H9 (cell line): ENCODE data around the gene UQCRHL. TPM values are rescaled to one million over a fixed set of nuclear protein-coding genes. Genes with fewer than 3 reads are reported as not detected.
A peak's percentile ranks its signal among the peaks of the same experiment; 100 is the strongest.

ENCODE experiments used
- DNase-seq: peaks from one replicate; pipeline ENCODE4 v3.0.0-alpha.2; 2017
- H2AFZ ChIP-seq: one replicate; pipeline ENCODE4 v1.6.1; 2013; ENCODE audit warnings: mild to moderate bottlenecking, low read length, control low read depth, moderate library complexity
- H2AK5ac ChIP-seq: 2 replicates; pipeline ENCODE4 v1.6.1; 2013; ENCODE audit warnings: low read length, control low read depth, mixed read lengths; ENCODE audit not compliant: insufficient read length
- H2BK120ac ChIP-seq: one replicate; pipeline ENCODE4 v1.6.1; 2013; ENCODE audit warnings: low read depth, mild to moderate bottlenecking, low read length, control low read depth, inconsistent platforms; ENCODE audit not compliant: poor library complexity, severe bottlenecking
- H2BK12ac ChIP-seq: 2 replicates; pipeline ENCODE4 v1.6.1; 2013; ENCODE audit warnings: low read length, control low read depth, mixed read lengths, low read depth; ENCODE audit not compliant: insufficient read length
- H2BK15ac ChIP-seq: 2 replicates; pipeline ENCODE4 v1.6.1; 2013; ENCODE audit warnings: low read depth, low read length, control low read depth
- H2BK20ac ChIP-seq: one replicate; pipeline ENCODE4 v1.6.1; 2013; ENCODE audit warnings: low read depth, mild to moderate bottlenecking, low read length, control low read depth, inconsistent platforms; ENCODE audit not compliant: poor library complexity, severe bottlenecking
- H2BK5ac ChIP-seq: 2 replicates; pipeline ENCODE4 v1.6.1; 2013; ENCODE audit warnings: low read length, control low read depth, mixed read lengths; ENCODE audit not compliant: insufficient read length
- H3K14ac ChIP-seq: 2 replicates; pipeline ENCODE4 v1.6.1; 2013; ENCODE audit warnings: low read length, control low read depth; ENCODE audit not compliant: insufficient read depth
- H3K18ac ChIP-seq: 2 replicates; pipeline ENCODE4 v1.6.1; 2013; ENCODE audit warnings: low read depth, mild to moderate bottlenecking, mixed read lengths, low read length, control low read depth; ENCODE audit not compliant: insufficient read length
- H3K23ac ChIP-seq: 2 replicates; pipeline ENCODE4 v1.6.1; 2013; ENCODE audit warnings: low read length, control low read depth, mixed read lengths, low read depth; ENCODE audit not compliant: insufficient read length
- H3K23me2 ChIP-seq: 2 replicates; pipeline ENCODE4 v1.6.1; 2013; ENCODE audit warnings: low read depth, mild to moderate bottlenecking, mixed read lengths, low read length, control low read depth; ENCODE audit not compliant: insufficient read length, poor library complexity, severe bottlenecking
- H3K27ac ChIP-seq: 2 replicates; pipeline ENCODE4 v1.5.1; 2013; ENCODE audit warnings: low read length, control low read depth, mixed read lengths, low read depth; ENCODE audit not compliant: insufficient read length
- H3K27me3 ChIP-seq: 2 replicates; pipeline ENCODE4 v1.6.1; 2013; ENCODE audit warnings: low read length, control low read depth, inconsistent platforms; ENCODE audit not compliant: insufficient read depth
- H3K4ac ChIP-seq: 2 replicates; pipeline ENCODE4 v1.6.1; 2013; ENCODE audit warnings: low read depth, mild to moderate bottlenecking, control low read depth, inconsistent platforms, low read length, moderate library complexity
- H3K4me1 ChIP-seq: 2 replicates; pipeline ENCODE4 v1.6.1; 2013; ENCODE audit warnings: low read length, control low read depth, inconsistent platforms; ENCODE audit not compliant: insufficient read depth
- H3K4me2 ChIP-seq: 2 replicates; pipeline ENCODE4 v1.6.1; 2013; ENCODE audit warnings: low read length, control low read depth, mixed read lengths; ENCODE audit not compliant: insufficient read length, insufficient read depth
- H3K56ac ChIP-seq: 2 replicates; pipeline ENCODE4 v1.6.1; 2013; ENCODE audit warnings: low read depth, mild to moderate bottlenecking, mixed read lengths, low read length, control low read depth; ENCODE audit not compliant: insufficient read length
- H3K79me1 ChIP-seq: 2 replicates; pipeline ENCODE4 v1.6.1; 2013; ENCODE audit warnings: low read depth, mild to moderate bottlenecking, moderate library complexity, low read length, control low read depth, inconsistent platforms; ENCODE audit not compliant: insufficient read depth, poor library complexity, severe bottlenecking
- H3K79me2 ChIP-seq: 2 replicates; pipeline ENCODE4 v1.6.1; 2013; ENCODE audit warnings: low read length, control low read depth, inconsistent platforms; ENCODE audit not compliant: insufficient read depth
- H3K9ac ChIP-seq: 2 replicates; pipeline ENCODE4 v1.6.1; 2013; ENCODE audit warnings: low read length, control low read depth, mixed read lengths; ENCODE audit not compliant: insufficient read length; ENCODE audit errors: extremely low read depth
- H3K9me3 ChIP-seq: one replicate; pipeline ENCODE4 v1.6.1; 2013; ENCODE audit warnings: low read depth, low read length, inconsistent platforms; ENCODE audit not compliant: control insufficient read depth
- H3T11ph ChIP-seq: one replicate; pipeline ENCODE4 v1.6.1; 2013; ENCODE audit warnings: mild to moderate bottlenecking, low read length, control low read depth, inconsistent platforms
- H4K20me1 ChIP-seq: one replicate; pipeline ENCODE4 v1.6.1; 2013; ENCODE audit not compliant: control insufficient read depth, insufficient read length, insufficient read depth
- H4K5ac ChIP-seq: 2 replicates; pipeline ENCODE4 v1.6.1; 2013; ENCODE audit warnings: low read depth, mild to moderate bottlenecking, mixed read lengths, low read length, control low read depth; ENCODE audit not compliant: insufficient read length
- H4K8ac ChIP-seq: replicated peaks from 2 replicates; pipeline ENCODE4 v1.6.1; 2013; ENCODE audit warnings: low read length, control low read depth, mixed read lengths, low read depth; ENCODE audit not compliant: insufficient read length
- H4K91ac ChIP-seq: 2 replicates; pipeline ENCODE4 v1.6.1; 2013; ENCODE audit warnings: low read depth, mild to moderate bottlenecking, moderate library complexity, mixed read lengths, low read length, control low read depth; ENCODE audit not compliant: insufficient read length
- H3K27ac Mint-ChIP-seq, 3 experiments: 2 replicates in 2 of 3; 3 replicates in 1 of 3; pipeline ENCODE4 v1.8.0; 2020 to 2021; ENCODE audit warnings: mixed read lengths in 3 of 3, mild to moderate bottlenecking in 1 of 3, moderate library complexity in 1 of 3
- H3K27me3 Mint-ChIP-seq: 2 replicates; pipeline ENCODE4 v1.8.0; 2021; ENCODE audit warnings: low read depth, mild to moderate bottlenecking, moderate library complexity, mixed read lengths
- H3K36me3 Mint-ChIP-seq, 3 experiments: 2 replicates in 2 of 3; 3 replicates in 1 of 3; pipeline ENCODE4 v1.8.0; 2020 to 2021; ENCODE audit warnings: low read depth in 3 of 3, mixed read lengths in 3 of 3; ENCODE audit not compliant: insufficient read depth in 1 of 3
- H3K4me1 Mint-ChIP-seq, 2 experiments: 2 replicates each; pipeline ENCODE4 v1.8.0; 2020; ENCODE audit warnings: mixed read lengths in 2 of 2
- H3K4me3 Mint-ChIP-seq, 2 experiments: 2 replicates in 1 of 2; 3 replicates in 1 of 2; pipeline ENCODE4 v1.8.0; 2020 to 2021; ENCODE audit warnings: mild to moderate bottlenecking in 2 of 2, mixed read lengths in 2 of 2, moderate library complexity in 1 of 2
- H3K9me3 Mint-ChIP-seq, 2 experiments: 2 replicates in 1 of 2; 3 replicates in 1 of 2; pipeline ENCODE4 v1.8.0; 2020; ENCODE audit warnings: mild to moderate bottlenecking in 2 of 2, mixed read lengths in 2 of 2, moderate library complexity in 1 of 2
- CTCF ChIP-seq: fragments of 200-600 bp; sonication (generic); conservative IDR thresholded peaks from 3 replicates; pipeline ENCODE4 v1.8.0; 2021; ENCODE audit warnings: antibody characterized with exemption, mild to moderate bottlenecking
- WGBS: extraction: QIAGEN DNeasy Blood & Tissue Kit; methylation state at CpG from one replicate; pipeline ENCODE4 v1.1.7; 2013; ENCODE audit warnings: missing lambda C conversion rate, low lambda C conversion rate, mixed read lengths; ENCODE audit not compliant: insufficient read length; ENCODE audit errors: extremely low coverage; 5-methylcytosine and 5-hydroxymethylcytosine counted together
- total RNA-seq: library from RNA; stranded (reverse); gene quantifications from 2 replicates; pipeline ENCODE4 v1.2.1, GENCODE V29; 2021

UQCRHL gene
- total RNA-seq, 1 experiment from 2014 or later, result 2.0 TPM

- Mint-ChIP-seq H3K9me3 (no peaks in the 10 kb centered on the region), H3K36me3 (peaks cover 36 to 52% (median 39%) of the 10 kb centered on the region in 3 experiments; a peak in 6 of 7 replicates), H3K27me3 (no peaks in the 10 kb centered on the region), H3K27ac (peak overlapping the region; percentile 64 to 77 (median 71); a peak in 3 of 7 replicates), H3K4me3 (no peak overlapping the region), H3K4me1 (peaks cover 24 to 30% of the 10 kb centered on the region in 2 experiments)
- Histone ChIP-seq H3K14ac (no peak overlapping the region), H3T11ph (no peak overlapping the region), H2BK5ac (no peak overlapping the region), H2AK5ac (no peak overlapping the region), H3K27me3 (no peaks in the 10 kb centered on the region), H4K91ac (no peak overlapping the region), H3K23ac (no peak overlapping the region), H3K23me2 (peaks cover 3% of the 10 kb centered on the region), H3K9ac (no peak overlapping the region), H2AFZ (no peak overlapping the region), H2BK120ac (no peak overlapping the region), H3K18ac (no peak overlapping the region), H3K4ac (no peak overlapping the region), H2BK15ac (no peak overlapping the region), H3K56ac (no peak overlapping the region), H3K79me1 (no peaks in the 10 kb centered on the region), H2BK20ac (no peak overlapping the region), H4K8ac (no peak overlapping the region), H3K9me3 (no peaks in the 10 kb centered on the region), H3K4me1 (peaks cover 4% of the 10 kb centered on the region; the same call in 1 of the 2 replicates), H4K5ac (no peak overlapping the region), H2BK12ac (no peak overlapping the region), H3K27ac (no peak overlapping the region), H4K20me1 (no peaks in the 10 kb centered on the region), H3K79me2 (peaks cover 19% of the 10 kb centered on the region; the same call in 1 of the 2 replicates), H3K4me2 (no peak overlapping the region)
- TF ChIP-seq CTCF, result no peak
- DNase-seq, result no peak
- WGBS, result no CpG with 5 or more reads among the region's 10 CpGs
Observed at GRCh38 chr1:15764269-15764764, 43.1 kb downstream of the UQCRHL start.
